Inferior parietal cortex (tissue), 1 donor: ENCODE measurements around the gene YY1.
A peak's percentile ranks its signal among the peaks of the same experiment; 100 is the strongest.

Experiments
- DNase-seq: peaks from one replicate; pipeline ENCODE4 v3.0.0-alpha.2; 2016; ENCODE audit errors: extremely low spot score

The YY1 gene

DNA sequence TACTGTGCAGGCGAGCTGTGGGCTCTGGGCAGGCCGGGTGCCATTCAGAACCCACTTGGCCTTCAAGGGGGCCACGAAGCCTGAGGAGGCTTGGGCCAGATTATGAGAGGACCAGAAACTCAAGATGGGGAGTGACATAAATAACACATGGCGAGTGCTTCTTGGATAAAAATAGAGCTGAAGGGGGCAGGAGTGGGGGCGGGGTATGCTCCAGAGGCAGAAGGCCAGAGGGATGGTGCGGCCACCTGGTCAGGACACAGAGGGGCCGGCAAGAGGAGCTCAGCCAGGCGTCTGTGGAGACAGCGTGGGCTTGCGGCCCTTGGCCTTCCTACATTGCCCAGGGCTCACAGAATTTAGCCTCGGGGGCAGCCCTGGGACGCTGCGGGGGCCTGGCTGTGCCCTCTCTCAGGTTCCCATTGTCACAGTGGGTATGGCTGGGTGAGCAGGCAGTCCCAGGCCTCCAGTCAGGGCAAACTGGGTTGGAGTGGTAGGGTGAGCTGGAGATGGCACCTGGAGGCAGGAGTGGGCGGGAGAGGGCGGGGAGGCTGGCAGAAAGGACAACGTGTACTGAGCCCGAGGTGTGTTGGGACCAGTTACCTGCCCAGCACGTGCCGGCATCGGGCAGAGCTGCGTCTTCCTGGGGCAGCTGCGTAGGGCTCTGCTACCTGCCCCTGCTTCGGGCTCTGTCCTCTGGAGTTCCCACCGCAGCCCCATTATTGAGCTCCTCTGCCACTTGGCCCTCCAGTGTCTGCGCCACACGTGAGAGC lies 74.7 kb downstream of the YY1 start:
- no peak for DNase-seq

- no peak for DNase-seq
Measured at GRCh38 chr14:100314724-100315123, 75.8 kb downstream of the YY1 start.

GRCh38 chr14:100317389-100317788 lies 78.4 kb downstream of the YY1 start:
- DNase-seq = no peak

DNA sequence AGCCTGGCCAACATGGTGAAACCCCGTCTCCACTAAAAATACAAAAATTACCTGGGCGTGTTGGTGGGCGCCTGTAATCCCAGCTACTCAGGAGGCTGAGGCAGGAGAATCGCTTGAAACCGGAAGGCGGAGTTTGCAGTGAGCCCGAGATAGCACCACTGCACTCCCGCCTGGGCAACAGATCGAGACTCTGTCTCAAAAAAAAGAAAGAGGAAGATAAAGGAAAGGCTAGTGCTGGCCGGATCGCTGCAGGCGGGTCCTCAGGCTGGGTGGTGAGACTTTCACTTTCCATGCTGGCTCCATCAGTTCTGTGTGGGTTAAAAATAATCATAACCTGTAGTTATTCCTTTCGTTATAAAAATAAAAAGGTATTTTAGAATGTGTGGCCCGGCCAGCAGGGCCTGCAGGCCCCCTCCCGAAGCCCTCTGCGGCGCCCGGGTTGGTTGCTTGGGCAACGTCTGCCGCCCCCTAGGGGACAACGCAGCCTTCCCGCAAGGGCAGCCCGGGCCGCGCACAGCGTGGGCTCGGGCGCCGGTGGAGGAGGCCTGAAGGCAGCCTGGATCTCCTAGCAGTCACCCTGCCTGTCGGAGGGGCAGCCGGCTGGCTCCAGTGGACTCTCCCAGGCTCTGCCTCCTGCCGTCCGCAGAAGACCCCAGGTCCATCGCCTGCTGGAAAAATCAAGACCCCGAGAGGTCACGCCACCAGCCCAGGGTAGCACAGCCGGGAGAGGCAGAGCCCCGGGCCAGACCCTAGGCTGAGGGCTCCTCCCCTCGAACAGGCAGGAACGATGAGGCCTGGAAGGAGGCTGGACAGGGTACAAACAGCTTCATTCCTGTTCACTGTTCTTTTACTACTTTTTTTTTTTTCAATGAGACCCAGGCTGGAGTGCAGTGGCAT lies 79.2 kb downstream of the YY1 start:
- DNase-seq = peak; percentile 45

GRCh38 chr14:100320157-100320856 lies 81.4 kb downstream of the YY1 start:
- DNase-seq = no peak

- DNase-seq = no peak
Measured at GRCh38 chr14:100321473-100322137, 82.7 kb downstream of the YY1 start.

- no peak for DNase-seq
Measured at GRCh38 chr14:100322138-100322957, 83.4 kb downstream of the YY1 start.

DNA sequence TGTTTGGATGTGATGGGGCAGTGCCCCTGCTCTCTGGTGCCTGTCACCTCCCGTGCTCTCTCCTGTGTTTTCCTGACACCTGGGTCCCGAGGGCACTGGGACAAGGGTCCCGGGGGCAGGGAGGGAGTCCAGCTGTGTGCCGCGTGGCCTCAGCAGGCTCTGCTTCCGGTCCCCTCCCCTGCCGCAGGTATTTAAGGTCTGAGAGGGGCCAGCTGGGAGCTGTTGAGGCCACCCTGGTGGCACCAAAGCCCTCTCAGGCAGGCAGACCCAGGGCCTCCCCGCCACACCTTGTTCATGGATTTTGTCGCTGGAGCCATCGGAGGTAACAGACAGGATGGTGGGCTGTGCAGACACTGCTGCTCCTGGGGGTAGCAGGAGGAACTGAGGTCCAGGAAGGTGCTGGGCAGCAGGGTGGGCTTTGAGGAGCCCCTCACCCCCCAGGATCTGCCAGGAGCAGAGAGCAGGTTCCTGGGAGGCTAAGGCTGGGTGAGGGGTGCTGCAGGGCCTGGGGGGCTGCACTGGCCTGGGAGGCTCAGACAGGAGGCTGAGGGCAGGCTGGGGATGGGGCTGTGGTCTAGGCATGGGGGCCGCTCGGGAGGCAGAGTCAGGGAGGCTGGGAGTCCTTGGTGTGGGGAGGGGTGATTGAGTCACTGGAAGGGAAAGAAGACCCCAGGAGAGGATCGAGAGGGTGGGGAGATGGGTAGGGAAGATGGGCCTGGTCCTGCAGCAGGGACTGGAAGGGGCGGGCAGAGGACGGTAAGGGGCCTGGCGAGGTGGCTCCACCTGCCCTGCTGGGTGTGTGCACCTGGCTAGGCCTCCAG lies 84.4 kb downstream of the YY1 start, which contains the start of gene SLC25A47:
TSS of gene SLC25A47 (plus strand) at position 219 of the 821 bp plus-strand sequence. CDS start at position 295, 76 bp downstream.
- DNase-seq = no peak

DNA sequence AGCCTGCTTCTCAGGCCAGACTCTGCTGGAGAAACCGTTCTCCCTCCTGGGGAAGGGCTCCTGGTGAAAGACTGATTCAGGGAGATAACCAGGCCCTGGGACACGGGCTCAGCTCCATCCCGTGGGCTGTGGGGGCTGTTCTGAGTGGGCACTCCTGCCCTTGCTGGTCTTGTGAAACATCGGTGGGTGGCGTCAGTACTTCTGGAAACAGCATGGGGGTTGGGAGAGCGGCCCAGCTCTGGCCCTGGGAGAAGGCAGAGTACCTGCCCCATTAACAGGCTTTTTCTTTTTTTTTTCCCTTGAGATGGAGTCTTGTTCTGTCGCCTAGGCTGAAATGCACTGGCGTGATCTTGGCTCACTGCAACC lies 85.0 kb downstream of the YY1 start:
- no peak for DNase-seq

DNA sequence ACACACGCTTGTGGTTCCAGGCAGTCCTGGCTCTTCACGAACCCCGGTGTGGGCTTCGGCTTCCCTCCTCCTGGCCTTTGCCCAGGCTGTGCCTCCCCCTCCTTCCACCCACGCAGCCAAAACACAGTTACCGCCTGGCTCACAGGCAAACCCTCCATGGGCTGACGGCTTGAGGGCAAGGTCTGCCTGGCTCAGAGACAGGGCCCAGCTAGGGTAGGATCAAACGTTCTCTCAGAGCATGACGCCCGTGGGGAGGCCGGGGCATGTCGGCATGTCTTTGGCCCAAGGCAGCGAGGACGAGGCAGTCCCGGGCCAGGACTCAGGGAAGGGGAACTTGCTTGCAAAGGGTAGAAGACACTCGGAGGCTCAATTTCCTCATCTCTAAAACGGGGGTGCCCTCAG lies 86.3 kb downstream of the YY1 start:
- DNase-seq = no peak

DNA sequence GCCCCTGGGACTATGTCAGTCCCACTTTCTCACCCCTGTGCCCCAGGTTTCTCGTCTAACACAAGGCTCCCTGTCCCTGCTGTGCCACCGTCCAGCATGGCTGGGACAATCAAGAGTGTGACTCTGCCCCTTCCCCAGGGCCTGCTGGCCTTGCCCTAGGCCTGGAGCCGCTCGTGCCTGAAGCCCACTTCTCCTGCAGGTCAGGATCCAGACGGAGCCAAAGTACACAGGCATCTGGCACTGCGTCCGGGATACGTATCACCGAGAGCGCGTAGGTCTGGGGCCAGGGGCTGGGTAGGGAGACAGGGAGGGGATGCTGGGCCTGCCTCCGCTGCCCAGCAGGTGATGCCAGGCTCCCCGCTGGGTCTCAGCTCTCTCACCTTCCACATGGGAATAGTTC lies 87.0 kb downstream of the YY1 start:
- no peak for DNase-seq

GRCh38 chr14:100327128-100327527 lies 88.2 kb downstream of the YY1 start:
- no peak for DNase-seq

DNA sequence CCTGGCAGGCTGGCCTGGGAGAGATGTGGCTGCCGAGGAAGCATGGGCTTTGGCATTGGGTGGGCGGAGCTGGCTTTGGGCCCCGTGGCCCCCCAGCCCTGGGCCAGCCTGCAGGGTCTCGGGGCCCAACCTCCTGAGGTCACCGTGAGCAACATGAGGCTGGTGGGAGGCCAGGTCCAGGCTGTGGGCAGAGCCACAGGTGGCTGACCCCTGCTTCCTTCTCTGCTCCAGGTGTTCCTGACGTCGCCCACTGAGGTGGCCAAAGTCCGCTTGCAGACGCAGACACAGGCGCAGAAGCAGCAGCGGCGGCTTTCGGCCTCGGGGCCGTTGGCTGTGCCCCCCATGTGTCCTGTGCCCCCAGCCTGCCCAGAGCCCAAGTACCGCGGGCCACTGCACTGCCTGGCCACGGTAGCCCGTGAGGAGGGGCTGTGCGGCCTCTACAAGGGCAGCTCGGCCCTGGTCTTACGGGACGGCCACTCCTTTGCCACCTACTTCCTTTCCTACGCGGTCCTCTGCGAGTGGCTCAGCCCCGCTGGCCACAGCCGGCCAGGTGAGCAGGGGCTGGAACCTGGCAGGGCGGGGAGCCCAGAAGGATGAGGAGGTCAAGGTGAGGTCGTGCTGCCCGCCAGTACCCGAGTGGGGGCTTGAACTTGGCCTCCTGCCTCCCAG lies 89.7 kb downstream of the YY1 start:
- no peak for DNase-seq

GRCh38 chr14:100329233-100330006 lies 90.5 kb downstream of the YY1 start:
- DNase-seq = no peak

GRCh38 chr14:100330007-100330344 lies 91.0 kb downstream of the YY1 start:
- DNase-seq = no peak

DNA sequence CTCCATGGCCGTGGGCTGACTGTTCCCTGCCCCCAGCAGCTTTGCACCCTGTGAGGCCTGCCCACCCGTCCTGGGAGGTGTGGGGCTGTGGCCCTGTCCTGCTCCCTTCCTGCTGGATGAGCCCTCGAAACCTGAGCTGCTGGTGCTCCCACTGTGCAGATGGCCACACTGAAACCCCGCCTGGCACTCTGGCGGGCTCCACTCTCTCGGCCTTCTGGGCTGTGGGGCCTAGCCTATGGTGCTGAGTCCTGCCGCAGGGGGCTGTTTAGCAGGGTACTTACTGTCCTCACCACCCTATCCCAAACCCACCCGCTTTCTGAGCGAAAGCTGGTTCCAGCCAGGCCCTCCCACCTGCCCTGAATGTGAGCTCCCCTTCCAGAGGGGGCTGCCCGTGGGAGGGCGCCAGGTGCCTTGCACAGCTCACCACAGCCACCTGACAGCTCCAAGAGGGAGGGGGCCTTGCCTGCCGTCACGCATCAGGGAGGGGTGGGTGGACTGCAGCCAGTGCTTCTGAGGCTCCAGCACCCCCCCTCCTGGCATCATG lies 91.5 kb downstream of the YY1 start:
- DNase-seq = no peak

DNA sequence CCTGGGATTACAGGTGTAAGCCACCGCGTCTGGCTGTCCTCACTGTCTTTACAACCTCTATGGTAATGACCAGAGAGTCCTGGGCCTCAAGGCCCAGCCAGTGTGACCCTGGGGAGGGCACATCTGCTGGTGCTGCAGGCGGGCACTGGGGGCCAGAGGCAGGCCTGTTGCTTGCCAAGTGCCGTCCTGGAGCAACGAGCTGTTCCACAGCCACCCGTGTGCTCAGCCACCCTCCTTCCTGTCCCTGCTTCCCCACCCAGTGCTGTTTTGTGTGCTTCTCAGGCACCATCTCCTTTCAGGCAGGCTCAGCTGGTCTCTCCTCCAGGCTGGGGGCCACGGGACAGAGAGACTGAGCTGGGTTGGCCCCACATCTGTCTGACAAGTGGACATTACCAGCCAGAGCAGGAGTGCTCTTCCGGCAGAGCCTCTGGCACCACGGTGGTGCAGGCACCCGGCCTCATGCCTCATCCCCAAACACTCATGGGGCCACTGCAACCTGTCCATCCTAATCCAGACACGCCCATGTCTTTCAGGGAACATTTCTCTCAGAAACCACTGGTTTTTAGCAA lies 93.2 kb downstream of the YY1 start:
- DNase-seq = no peak
